Measurements from ENCODE around the gene LUZP1.
A peak's percentile ranks its signal among the peaks of the same experiment; 100 is the strongest.

The LUZP1 gene

GRCh38 chr1:23084880-23085279, 83.8 kb downstream of the LUZP1 start:
- no peak for DNase-seq (ENCODE audit: low spot score)

GRCh38 chr1:23083714-23084480, 84.8 kb downstream of the LUZP1 start:
- no peak for DNase-seq (ENCODE audit: low spot score)

GRCh38 chr1:23081376-23081775, 87.3 kb downstream of the LUZP1 start:
- DNase-seq (ENCODE audit: low spot score), result peak; percentile 32

GRCh38 chr1:23080885-23081284, 87.8 kb downstream of the LUZP1 start:
- DNase-seq (ENCODE audit: low spot score), result no peak

GRCh38 chr1:23079025-23079424, 89.6 kb downstream of the LUZP1 start:
- DNase-seq (ENCODE audit: low spot score), result no peak

- no peak for DNase-seq (ENCODE audit: low spot score)
Measured at GRCh38 chr1:23074012-23074411, 94.6 kb downstream of the LUZP1 start.

GRCh38 chr1:23069675-23070074, 99.0 kb downstream of the LUZP1 start:
- no peak for DNase-seq (ENCODE audit: low spot score)

- no peak for DNase-seq (ENCODE audit: low spot score)
Measured at GRCh38 chr1:23069149-23069548, 99.5 kb downstream of the LUZP1 start.

GRCh38 chr1:23066075-23066474, 102.6 kb downstream of the LUZP1 start:
- no peak for DNase-seq (ENCODE audit: low spot score)

- DNase-seq (ENCODE audit: low spot score), result no peak
Measured at GRCh38 chr1:23065385-23065784, 103.3 kb downstream of the LUZP1 start.

- no peak for DNase-seq (ENCODE audit: low spot score)
Measured at GRCh38 chr1:23062271-23062670, 106.4 kb downstream of the LUZP1 start.

GRCh38 chr1:23057301-23057700, 111.4 kb downstream of the LUZP1 start:
- no peak for DNase-seq (ENCODE audit: low spot score)

- no peak for DNase-seq (ENCODE audit: low spot score)
Measured at GRCh38 chr1:23051290-23051909, 117.3 kb downstream of the LUZP1 start.

GRCh38 chr1:23050201-23050600, 118.5 kb downstream of the LUZP1 start:
- no peak for DNase-seq (ENCODE audit: low spot score)

GRCh38 chr1:23044035-23044434, 124.6 kb downstream of the LUZP1 start:
- no peak for DNase-seq (ENCODE audit: low spot score)

GRCh38 chr1:23040509-23040908, 128.1 kb downstream of the LUZP1 start:
- no peak for DNase-seq (ENCODE audit: low spot score)

GRCh38 chr1:23039308-23039826, 129.3 kb downstream of the LUZP1 start:
- no peak for DNase-seq (ENCODE audit: low spot score)

GRCh38 chr1:23037081-23037740, 131.4 kb downstream of the LUZP1 start:
- no peak for DNase-seq (ENCODE audit: low spot score)

GRCh38 chr1:23035823-23036452, 132.7 kb downstream of the LUZP1 start:
- no peak for DNase-seq (ENCODE audit: low spot score)

Data from cerebellar cortex (tissue), 1 donor.